GM12892 (cell line): ENCODE results near the gene TFAP2A.

Source experiments
- POLR2AphosphoS5 ChIP-seq: IDR thresholded peaks from 2 replicates; pipeline ENCODE4 v1.6.1; 2011; ENCODE audit warnings: low read depth, low read length, control low read depth
- TAF1 ChIP-seq: IDR thresholded peaks from 2 replicates; pipeline ENCODE4 v1.6.1; 2011; ENCODE audit warnings: low read depth, mild to moderate bottlenecking, control low read depth, low read length, borderline replicate concordance

GRCh38 chr6:10419749-10420545, 5.1 kb upstream of the TFAP2A start:
- no peak for TF ChIP-seq POLR2AphosphoS5
- no peak for TF ChIP-seq TAF1
